Breast epithelium (tissue), 4 donors: ENCODE data around the gene CACNA2D4. TPM values are rescaled to one million over a fixed set of nuclear protein-coding genes. Genes with fewer than 3 reads are reported as not detected.

Source experiments
- DNase-seq, 2 donors: peaks; one replicate each; pipeline ENCODE4 v3.0.0-alpha.2; 2019; ENCODE audit warnings: low spot score in 2 of 2
- H3K27ac ChIP-seq, 2 donors: fragments of 200-600 bp; sonication (generic) in 1 of 2; one replicate each; pipeline ENCODE4 v1.5.1; 2016 to 2019; ENCODE audit warnings: mild to moderate bottlenecking in 1 of 2
- H3K27me3 ChIP-seq, 2 donors: fragments of 200-600 bp; sonication (generic) in 1 of 2; one replicate each; pipeline versions ENCODE4 v1.5.1 to v1.6.0; 2017 to 2019; ENCODE audit warnings: control low read depth in 1 of 2, mild to moderate bottlenecking in 1 of 2
- H3K36me3 ChIP-seq: fragments of 200-600 bp; one replicate; pipeline ENCODE4 v1.5.1; 2019
- H3K4me1 ChIP-seq, 2 donors: fragments of 200-600 bp; sonication (generic); one replicate each; pipeline ENCODE4 v1.5.1; 2016 to 2019; ENCODE audit warnings: control low read depth in 1 of 2
- H3K4me3 ChIP-seq, 3 donors: fragments of 200-600 bp; sonication (generic); 1 replicate in 2 of 3; 2 replicates in 1 of 3; pipeline ENCODE4 v1.5.1; 2016 to 2019; ENCODE audit warnings: mild to moderate bottlenecking in 3 of 3, moderate library complexity in 2 of 3
- H3K9me3 ChIP-seq, 2 donors: fragments of 200-600 bp; sonication (generic) in 1 of 2; one replicate each; pipeline ENCODE4 v1.5.1; 2016 to 2019; ENCODE audit warnings: control low read depth in 1 of 2
- CTCF ChIP-seq, 3 donors: fragments of 450-650 bp; IDR thresholded peaks; one replicate each; pipeline ENCODE4 v1.5.1; 2016 to 2017; ENCODE audit warnings: antibody characterized with exemption in 3 of 3, mild to moderate bottlenecking in 3 of 3, moderate library complexity in 3 of 3
- POLR2A ChIP-seq: fragments of 450-650 bp; IDR thresholded peaks from one replicate; pipeline ENCODE4 v1.6.1; 2016; ENCODE audit warnings: antibody characterized with exemption, mild to moderate bottlenecking, moderate library complexity
- POLR2AphosphoS5 ChIP-seq, 3 donors: sonication (generic); formaldehyde crosslinking; IDR thresholded peaks; one replicate each; pipeline ENCODE4 v1.6.1; 2017; ENCODE audit warnings: antibody characterized with exemption in 3 of 3
- intact Hi-C: fragments of 100-400 bp; cut with DNase I; formaldehyde crosslinking; loops from one replicate; pipeline ENCODE4 v1.15.1; 2023; ENCODE audit warnings: low total_unique reads
- total RNA-seq, 3 donors: library from RNA; depleted of rRNA; stranded (reverse); fragments of >200 nt; gene quantifications; one replicate each; pipeline ENCODE4 v1.1.0, GENCODE V29; 2016

Gene CACNA2D4
- total RNA-seq, 3 donors from 2014 or later: 3.2 to 10.2 (median 3.3) TPM

- Histone ChIP-seq H3K9me3 (no peaks in the 10 kb centered on the region), H3K4me3 (no peak overlapping the region), H3K36me3 (no peaks in the 10 kb centered on the region), H3K27me3 (peaks cover 0 to 69% of the 10 kb centered on the region in 2 donors), H3K27ac (no peak overlapping the region), H3K4me1 (peaks cover 0 to under 1% of the 10 kb centered on the region in 2 donors)
- no peak for TF ChIP-seq POLR2A
- TF ChIP-seq POLR2AphosphoS5 (IDR thresholded peaks at IDR 0.05): no peak
- no peak for TF ChIP-seq CTCF (IDR thresholded peaks at IDR 0.05)
- no peak for DNase-seq
- intact Hi-C loops: no loop called here
These were observed 92.9 kb downstream of the CACNA2D4 start for GRCh38 chr12:1825382-1826102.

GRCh38 chr12:1823237-1823636 lies 95.2 kb downstream of the CACNA2D4 start:
- TF ChIP-seq POLR2A: no peak
- TF ChIP-seq POLR2AphosphoS5 (IDR thresholded peaks at IDR 0.05): no peak
- no peak for TF ChIP-seq CTCF (IDR thresholded peaks at IDR 0.05)
- no peak overlapping the region for H3K27ac ChIP-seq
- H3K36me3 ChIP-seq: no peaks in the 10 kb centered on the region
- DNase-seq: no peak
- intact Hi-C loops: no loop called here
- H3K9me3 ChIP-seq: no peaks in the 10 kb centered on the region
- peaks cover 0 to 78% of the 10 kb centered on the region in 2 donors for H3K27me3 ChIP-seq
- no peaks in the 10 kb centered on the region for H3K4me1 ChIP-seq
- H3K4me3 ChIP-seq: no peak overlapping the region

GRCh38 chr12:1822699-1823098 lies 95.8 kb downstream of the CACNA2D4 start:
- no peak overlapping the region for H3K4me3 ChIP-seq
- peaks cover 0 to 72% of the 10 kb centered on the region in 2 donors for H3K27me3 ChIP-seq
- intact Hi-C loops: no loop called here
- H3K27ac ChIP-seq: no peak overlapping the region
- no peaks in the 10 kb centered on the region for H3K36me3 ChIP-seq
- H3K4me1 ChIP-seq: no peaks in the 10 kb centered on the region
- no peak for DNase-seq
- TF ChIP-seq CTCF (IDR thresholded peaks at IDR 0.05): no peak
- TF ChIP-seq POLR2AphosphoS5 (IDR thresholded peaks at IDR 0.05): no peak
- H3K9me3 ChIP-seq: no peaks in the 10 kb centered on the region

- Histone ChIP-seq H3K36me3 (no peaks in the 10 kb centered on the region), H3K27ac (no peak overlapping the region), H3K4me3 (no peak overlapping the region), H3K9me3 (no peaks in the 10 kb centered on the region), H3K4me1 (no peaks in the 10 kb centered on the region), H3K27me3 (peaks cover 0 to 63% of the 10 kb centered on the region in 2 donors)
- DNase-seq: no peak
- intact Hi-C loops: no loop called here
- TF ChIP-seq POLR2AphosphoS5 (IDR thresholded peaks at IDR 0.05): no peak
- no peak for TF ChIP-seq CTCF (IDR thresholded peaks at IDR 0.05)
- TF ChIP-seq POLR2A: no peak
These were observed 96.6 kb downstream of the CACNA2D4 start for GRCh38 chr12:1821805-1822204.

GRCh38 chr12:1820896-1821291 lies 97.6 kb downstream of the CACNA2D4 start:
- Histone ChIP-seq H3K4me3 (no peak overlapping the region), H3K9me3 (no peaks in the 10 kb centered on the region), H3K27ac (no peak overlapping the region), H3K4me1 (no peaks in the 10 kb centered on the region), H3K27me3 (peaks cover 0 to 63% of the 10 kb centered on the region in 2 donors), H3K36me3 (no peaks in the 10 kb centered on the region)
- DNase-seq: no peak
- intact Hi-C loops: no loop called here
- TF ChIP-seq POLR2A (no peak), POLR2AphosphoS5 (IDR thresholded peaks at IDR 0.05) (no peak), CTCF (IDR thresholded peaks at IDR 0.05) (no peak)
